DMS153 (cell line): ENCODE measurements around the gene OMG.
"Not testable (repeated sequence)": the region's sequence is repeated elsewhere in the genome, so short reads cannot be mapped to it uniquely, and the experiment has no call there.

Experiments
- DNase-seq: peaks from one replicate; lab custom pipeline; 2025; lab: John Stamatoyannopoulos, UW

OMG gene

DNA sequence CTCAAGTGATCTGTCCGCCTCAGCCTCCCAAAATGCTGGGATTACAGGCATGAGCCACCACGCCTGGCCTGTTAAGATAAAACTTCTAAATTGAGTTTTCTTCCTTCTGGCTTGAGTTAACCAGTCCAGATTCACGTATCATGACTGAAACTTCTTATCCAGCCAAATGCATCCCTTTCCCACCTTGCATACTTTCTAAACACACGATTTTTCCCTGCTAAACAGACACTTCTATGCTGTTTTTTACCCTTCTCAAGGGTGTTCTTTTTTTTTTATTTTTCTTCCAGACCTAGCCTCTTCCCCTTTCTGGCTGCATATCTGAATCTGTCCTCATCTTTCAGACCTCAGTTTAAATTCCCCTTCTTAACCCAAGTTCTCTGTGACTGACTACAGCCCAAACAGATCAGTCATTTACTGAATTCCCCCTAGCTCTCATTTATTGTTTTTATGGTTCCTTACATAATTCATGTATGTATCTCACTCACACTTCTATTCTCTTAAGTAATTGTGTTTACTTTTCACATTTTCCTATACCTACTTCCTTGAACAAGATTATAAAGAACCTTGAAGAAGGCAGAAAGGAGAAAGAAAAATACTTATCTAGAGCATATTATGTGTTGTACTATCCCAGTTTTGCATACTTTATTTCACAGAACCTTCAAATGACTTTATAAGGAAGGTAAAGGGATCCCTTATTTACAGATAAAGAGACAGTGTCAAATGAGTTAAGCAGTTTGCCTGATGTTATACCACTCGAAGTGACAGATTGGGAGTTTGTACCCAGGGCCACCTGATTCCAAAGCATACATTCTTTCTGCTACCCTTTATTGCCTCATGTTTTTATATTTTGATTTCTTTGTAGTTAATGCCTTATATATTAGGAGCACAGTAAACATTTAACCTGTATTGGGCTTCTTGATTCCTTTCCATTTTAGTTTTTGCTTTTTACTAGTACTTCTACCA is 11.6 kb upstream of the OMG start:
- DNase-seq: no peak

DNA sequence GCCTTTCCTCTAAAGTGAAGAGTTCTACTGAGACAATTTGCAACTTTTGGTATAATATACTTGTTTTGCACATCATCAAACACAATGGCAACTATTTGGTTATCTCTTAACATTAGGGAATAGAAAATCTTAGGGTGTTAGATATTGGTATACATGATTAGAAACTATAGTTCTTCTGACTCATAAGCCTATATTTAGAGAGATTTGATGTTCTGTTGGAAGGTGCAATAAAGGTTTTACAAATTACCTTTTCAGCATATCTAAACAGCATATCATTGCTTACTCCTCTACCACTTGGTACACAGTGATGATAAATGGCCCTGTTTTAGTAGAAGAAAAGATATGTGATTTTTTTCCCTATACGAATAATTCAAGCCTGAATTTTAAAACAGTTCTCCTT is 10.6 kb upstream of the OMG start:
- DNase-seq: no peak

DNA sequence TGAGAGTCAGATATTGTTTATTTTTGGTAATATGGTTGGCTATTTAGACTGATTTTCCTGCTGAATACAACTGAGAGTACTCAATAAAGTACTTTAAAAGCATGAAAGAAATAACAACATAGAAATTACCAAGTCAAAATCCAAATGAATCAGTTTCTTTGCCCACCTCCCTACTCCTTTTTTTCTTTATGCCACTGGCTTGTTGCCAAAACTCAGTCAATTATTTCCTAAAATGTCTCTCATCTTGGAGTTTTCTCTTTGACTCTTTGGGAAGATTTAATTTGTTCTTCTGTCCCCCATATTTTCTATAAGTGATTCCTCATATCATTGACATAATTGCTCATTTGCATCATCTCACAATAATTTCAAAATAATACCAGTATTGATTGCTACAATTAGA is 2.6 kb upstream of the OMG start:
- no peak for DNase-seq

DNA sequence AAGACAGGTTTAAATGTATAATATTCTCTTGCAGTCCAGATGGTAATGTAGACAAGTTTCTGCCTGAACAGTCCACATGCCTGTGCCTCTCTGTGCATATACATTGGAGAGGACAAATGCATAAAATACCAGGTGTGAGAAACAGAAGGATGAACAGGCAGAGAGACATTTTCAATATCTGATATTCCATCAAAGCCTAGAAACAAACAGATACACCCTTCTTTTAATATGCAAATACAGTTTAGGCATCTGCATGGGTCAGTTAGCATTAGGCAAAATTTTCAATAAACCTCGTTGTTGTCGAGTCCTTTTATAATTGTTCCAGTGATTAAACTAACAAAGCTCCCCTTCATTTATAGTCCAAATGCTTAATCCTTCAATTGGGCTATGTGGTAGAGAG is 897 bp downstream of the OMG start:
- no peak for DNase-seq

DNA sequence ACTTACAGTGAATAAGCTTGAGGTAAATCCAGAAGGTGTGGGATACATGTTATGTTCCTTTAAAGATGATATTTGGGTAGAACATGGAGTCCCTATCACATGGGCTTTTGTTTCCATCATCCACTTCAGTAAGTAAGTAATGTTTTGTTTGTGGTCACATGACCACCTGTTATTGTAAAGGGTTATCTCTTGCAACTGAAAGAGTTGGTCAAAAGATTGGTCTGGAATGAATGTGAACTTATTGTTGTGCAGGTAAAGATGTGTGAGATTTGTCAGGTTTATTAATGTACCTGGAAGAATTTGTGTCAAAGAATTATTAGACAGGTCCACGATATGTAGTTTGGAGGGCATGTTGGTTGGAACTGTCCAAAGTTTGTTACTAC is 1.6 kb downstream of the OMG start:
- no peak for DNase-seq

DNA sequence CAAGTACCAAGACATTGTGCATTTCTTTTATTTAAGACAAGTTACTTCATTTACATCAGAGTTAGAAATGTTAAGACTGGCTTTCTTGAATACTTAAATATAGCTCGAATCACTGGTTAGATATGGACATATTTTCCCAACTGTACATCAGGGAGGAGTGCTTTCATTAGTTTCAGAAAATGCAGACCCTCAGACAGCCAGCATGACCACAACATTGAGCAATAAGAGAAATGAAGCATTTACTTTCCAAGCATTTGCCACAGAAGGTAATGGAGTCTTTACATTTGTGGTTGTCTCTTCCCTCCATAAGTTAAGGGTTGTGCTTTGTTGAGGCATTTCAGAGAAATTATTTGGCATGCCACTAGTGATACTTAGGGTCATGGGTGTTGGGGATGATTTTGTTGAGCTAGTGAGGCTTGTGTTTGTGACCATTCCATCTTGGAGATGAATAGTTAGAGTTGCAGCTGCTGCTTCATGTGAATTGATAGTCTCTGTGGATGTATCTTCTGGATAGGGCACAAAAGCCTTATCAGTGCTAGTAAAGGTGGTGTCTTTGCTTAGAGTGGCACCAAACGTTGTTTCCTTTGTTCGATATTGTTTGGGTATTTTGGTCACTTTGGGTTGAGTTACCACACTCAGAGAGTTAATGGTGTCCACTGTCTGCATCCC is 2.1 kb downstream of the OMG start:
- DNase-seq: no peak

DNA sequence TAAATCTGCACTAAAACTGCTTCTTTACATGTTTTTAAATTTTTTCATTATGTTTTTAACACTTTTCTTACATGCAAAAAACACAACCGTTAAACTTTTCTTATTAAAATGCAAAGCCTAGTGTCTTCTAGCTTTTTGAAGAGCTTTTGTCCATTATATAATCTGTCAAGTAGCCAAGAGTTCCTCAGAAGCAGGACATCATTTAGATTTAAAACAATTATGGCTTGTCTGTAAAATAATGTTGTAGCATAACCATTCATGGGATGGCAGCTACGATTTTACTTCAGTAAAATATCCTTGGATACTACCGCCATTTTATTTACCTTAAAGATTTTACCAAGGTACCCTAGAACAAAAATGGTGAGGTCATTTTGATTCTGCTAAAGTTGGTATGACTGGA is 2.8 kb downstream of the OMG start:
- DNase-seq: no peak

DNA sequence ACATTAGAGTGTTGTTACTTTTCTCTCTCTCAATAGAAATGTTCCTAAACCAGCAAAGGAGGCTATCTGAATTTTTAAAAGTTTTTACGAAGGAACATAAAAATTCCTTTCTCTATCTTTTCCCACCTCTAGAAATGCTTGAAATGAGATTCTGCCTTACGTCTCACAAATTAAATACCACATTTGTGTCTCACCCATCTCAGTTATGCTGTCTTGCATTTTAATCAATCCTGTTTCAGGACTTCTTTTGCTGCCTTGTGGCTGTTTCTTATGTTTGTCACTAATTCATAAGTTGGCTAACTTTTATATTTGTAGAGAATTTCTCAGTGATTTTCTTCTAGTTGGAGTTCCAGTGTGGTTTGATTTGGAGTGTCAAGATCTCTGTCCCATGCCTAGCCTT is 3.5 kb downstream of the OMG start:
- no peak for DNase-seq

DNA sequence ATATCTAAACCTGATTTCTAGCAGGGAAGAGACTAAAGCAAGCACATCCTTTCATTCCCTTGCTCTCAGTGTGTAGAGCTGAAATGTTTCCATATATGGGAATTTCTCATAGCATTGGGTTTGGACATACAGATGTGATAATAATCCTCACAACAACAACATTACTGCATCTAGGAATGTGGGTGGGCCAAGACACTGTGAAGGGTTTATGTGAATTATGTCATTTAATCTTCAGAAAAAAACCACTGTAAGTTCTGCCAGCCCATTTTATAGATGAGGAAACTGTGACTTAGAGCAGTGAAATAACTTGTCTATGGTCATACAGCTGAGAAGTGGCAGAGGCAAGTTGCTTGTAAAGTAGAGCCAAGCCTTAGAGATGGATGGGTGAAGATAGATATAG is 5.2 kb downstream of the OMG start:
- DNase-seq: no peak

DNA sequence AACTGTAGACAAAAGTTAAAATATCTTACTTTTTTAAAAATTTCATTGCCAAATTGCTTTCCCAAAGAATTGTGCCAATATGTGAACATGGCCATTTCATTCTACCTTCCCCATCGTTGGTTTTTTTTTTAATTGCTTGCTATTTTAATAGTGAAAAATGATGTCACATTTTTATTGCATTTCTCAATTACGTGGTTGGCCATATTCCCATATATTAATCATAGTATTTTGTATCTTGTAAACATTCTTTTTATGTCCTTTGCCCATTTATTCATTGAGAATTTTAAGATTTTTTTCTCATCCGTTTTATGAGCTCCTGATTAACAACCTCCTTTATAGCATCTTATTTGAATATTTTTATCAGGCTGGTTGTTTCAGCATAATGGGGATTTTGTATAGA is 7.2 kb downstream of the OMG start:
- DNase-seq: no peak

DNA sequence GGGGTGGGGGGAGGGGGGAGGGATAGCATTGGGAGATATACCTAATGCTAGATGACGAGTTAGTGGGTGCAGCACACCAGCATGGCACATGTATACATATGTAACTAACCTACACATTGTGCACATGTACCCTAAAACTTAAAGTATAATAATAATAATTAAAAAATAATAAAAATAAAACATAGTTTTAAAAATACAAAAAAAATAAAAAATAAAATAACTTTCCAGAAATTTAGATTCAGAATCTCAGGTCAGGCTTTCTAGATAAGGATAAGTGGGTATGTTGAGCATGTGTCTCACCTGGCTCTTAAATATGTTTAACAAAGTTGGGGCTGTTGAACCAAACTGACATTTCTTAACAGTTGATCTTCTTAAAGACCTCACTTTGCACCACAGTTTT is 9.1 kb downstream of the OMG start:
- not testable (repeated sequence) for DNase-seq

DNA sequence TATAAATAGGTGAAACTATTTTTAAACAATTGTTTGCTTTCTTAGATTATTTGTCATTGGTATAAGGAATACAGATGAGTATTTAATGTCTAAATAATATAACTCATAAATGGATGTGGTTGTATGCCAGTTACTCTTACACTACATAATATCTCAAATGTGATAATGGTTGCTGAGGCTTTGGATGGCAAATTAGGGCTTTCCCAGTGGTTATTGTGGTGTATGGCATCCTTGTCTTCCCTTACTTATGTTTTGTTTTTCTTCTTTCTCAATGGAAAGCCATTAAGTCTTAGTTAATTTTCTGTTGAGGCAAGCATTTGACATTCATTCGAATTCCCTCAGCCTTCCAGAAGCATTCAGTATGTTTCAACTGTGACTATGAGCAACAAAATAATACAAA is 10.5 kb downstream of the OMG start:
- no peak for DNase-seq

DNA sequence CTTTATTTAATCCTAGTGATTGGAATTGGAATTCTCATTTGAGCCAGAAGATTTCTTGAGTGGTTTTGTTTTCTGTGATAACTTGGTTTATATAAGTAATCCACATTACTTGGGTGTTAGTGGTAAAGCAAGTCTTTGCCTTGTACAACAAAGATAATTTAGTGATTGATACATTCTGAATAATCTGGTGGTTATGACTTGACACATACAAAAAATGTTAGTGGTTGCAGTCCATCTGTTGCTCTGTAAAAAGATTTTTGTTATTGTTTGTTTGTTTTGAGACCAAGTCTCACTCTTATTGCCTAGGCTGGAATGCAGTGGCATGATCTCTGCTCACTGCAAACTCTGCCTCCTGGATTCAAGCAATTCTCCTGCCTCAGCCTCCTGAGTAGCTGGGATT is 13.2 kb downstream of the OMG start:
- DNase-seq: no peak

DNA sequence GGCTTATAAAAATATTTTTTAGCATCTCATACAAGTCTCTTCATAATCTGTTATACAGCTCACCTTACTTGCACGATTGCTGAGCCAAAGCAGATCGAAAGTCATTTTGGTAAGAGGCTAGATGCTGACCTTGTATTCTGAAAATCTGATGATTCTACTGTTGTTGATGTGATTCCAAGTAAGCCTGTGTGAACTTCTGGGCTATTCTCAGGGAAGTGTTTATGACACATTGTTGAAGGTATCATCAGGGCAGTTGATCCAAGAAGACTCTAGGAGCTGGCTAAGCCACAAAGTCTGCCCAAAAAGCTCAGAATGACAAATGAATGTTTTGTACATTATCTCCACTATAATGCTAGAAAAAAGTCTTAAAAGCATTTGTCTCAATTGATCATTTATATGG is 16.0 kb downstream of the OMG start:
- DNase-seq: no peak

DNA sequence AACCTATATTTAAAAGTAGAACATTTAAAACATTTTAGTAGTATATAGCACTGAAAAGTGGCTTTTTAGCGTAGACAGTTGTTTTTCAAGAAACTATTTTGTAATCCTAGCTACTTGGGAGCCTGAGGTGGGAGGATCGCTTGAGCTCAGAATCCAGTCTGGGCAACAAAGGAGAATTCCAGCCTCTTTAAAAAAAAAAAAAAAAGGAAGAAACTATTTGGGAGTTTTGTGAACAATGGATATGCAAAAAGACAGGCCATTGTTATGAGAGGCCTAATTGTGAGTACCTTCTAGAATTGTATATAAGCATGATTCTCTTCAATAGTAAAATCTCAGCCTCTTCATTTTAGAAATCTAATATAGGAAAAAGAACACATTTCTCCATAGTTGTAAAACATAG is 17.6 kb downstream of the OMG start:
- no peak for DNase-seq

DNA sequence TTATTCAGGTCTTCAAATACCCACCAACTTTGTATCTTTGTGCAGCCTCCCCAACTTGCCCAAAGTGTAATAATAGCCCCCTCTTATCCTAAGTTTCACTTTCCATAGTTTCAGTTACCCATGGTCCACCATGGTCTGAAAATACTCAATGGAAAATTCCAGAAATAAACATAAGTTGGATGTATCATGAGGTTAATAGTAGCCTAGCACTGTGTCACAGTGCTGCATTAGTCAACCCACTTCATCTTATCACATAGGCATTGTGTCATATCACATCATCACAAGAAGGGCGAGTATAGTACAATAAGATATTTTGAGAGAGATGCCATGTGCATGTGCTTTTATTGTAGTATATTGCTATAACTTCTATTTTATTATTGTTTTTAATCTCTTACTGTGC is 21.9 kb downstream of the OMG start:
- no peak for DNase-seq

DNA sequence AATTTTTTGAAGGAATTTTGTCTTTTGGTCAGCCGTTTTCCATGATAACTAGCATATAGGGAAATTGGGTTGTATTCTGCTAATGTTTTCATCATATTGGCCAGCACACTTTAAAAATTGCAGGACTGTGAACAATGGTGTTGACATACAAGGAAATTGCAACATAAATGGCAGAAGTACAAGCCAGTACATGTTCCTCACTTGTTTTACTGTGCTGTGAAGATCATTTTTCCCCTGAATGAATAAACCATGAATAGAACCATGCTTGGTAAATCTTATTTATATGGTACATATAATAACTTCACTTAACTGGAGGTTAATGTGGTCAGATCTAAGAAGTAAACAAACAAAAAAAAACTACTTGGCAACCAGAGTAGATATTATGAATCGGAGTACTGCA is 22.8 kb downstream of the OMG start:
- peak; percentile 55 for DNase-seq

DNA sequence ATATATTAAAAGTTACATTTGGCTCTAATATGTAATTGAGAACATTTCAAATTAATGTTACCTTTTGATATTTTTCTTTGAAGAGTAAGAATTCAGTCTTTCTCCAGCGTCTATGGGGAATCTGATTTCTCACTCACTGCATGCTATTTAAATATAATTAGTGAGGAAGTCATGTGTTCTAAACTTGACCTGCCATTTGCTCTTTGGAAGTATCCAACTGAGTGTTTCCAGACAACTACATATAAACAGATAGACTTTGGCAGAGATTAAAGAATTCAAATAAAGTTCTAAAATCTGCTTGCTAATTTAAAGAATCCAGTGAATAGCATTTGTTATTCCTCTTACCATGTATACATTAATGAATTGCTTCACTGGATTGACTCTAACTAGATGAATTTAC is 23.5 kb downstream of the OMG start:
- DNase-seq: no peak

DNA sequence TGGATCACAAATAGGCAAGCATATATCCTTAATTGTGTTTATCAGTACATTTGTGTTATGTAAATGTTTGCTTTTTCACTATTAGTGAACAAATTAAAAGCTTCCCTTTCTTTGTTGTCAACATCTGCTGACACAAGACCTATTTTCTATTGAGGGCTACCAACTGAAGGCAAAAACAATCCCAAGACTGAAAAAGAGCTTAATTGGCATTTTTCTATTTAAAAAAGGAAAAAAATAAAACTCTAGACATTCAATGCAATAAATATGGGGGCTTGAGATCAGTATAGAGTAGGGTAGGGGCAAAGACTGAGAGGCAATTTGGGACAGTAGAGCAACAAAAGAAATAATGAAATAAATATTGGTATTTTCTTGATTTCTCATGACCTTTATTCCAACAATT is 24.2 kb downstream of the OMG start:
- DNase-seq: no peak

DNA sequence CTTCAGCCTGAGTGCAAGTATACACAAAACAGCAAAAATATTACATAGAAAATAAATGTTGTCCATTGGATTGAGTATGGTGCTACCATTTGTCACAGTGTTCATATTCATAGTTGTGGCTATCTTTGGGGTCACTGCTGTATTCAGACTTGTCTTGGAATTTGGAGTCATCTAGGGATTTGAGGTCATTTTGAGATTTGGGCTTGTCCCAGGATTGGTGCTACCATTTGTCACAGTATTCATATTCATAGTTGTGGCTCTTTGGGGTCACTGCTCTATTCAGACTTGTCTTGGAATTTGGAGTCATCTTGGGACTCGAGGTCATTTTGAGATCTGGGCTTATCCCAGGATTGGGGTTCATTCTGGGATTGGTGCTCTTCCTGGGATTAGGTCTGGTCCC is 24.8 kb downstream of the OMG start:
- no peak for DNase-seq

DNA sequence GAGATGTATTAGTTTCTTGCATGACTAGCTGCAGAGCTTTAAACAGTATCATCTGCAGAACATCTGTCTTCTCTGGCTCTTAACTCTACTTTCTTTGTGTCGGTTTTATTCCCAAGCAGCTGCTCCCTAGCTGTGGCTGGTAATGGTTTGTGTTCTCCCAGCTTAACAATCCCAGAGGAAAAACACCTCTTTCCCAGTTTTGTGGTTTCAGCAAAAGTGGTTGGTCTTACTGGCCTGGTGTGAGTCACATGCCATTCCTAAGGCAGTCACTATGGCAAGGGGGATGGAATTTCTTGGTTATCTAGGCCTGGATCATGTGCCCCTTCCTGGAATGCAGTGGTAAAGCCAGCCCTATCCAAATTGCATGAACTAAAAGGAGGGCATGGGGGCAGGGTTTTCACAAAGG is 27.5 kb downstream of the OMG start:
- no peak for DNase-seq

DNA sequence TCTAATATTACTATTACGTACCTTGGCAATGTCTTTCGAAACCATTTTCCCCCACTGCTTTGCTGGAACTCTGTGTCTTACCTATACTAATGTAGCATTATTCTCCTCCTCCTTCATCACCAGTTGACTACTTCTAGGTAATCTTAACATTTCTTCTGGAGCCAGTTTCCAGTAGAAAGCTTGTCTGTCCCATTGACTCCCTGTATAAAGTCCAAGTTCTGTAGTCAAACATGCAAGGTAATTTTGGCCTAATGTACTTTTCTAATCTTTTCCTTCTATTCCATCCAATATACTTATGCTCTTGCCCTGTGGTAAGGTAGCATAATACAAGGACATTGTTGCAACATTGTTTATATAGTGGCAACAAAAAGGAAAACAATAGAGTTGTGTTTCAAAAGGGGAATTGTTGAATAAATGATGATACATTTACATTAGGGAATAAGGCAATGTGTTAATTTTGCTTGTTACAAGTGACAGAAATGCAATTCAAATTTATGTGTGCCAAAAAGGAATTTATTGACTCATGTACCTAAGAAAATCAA is 27.9 kb downstream of the OMG start:
- no peak for DNase-seq

DNA sequence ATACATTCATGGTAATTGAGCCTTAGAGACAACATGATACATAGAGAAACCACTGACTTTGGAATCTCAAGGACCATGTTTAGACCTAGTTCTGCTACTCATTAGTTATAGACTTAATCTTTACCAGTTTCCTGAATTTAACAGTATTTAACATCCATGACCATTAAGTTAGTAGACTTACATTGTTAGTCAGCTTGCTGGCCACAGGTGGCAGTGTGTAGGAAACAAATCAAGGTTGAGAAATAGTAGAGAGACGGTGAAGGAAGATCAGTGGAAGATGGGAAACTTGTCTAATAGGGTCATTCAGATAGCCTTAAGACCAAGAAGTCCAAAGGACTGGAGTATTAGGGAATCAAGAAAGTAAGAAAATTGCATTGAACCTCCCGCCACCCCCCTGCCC is 31.0 kb downstream of the OMG start:
- no peak for DNase-seq
